NCI-H2081 treated with DMSO at 0.1 percent for 48 hours (cell line): ENCODE results near the gene ANKRD31.
"Not testable (repeated sequence)": the region's sequence is repeated elsewhere in the genome, so short reads cannot be mapped to it uniquely, and the experiment has no call there.

Experiments
- DNase-seq: peaks from one replicate; lab custom pipeline; 2025; lab: John Stamatoyannopoulos, UW

The ANKRD31 gene

DNA sequence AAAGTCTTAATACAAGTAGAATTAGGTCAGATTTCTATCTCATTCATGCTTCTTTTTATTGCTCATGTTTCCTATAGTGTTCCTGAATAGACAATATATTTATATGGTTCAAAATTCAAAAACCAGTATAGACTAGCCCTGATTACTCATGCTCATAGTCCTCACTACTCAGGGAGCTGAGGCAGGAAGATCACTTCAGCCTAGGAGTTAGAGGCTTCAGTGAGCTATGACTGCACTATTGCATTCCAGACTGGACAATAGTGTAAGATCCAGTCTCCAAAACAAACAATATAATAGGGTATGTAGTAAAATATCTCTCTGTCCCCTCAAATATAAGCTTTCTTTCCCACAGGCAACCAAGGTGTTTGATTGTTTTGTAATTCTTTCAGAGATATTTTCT lies 2.4 kb downstream of the ANKRD31 start:
- no peak for DNase-seq

DNA sequence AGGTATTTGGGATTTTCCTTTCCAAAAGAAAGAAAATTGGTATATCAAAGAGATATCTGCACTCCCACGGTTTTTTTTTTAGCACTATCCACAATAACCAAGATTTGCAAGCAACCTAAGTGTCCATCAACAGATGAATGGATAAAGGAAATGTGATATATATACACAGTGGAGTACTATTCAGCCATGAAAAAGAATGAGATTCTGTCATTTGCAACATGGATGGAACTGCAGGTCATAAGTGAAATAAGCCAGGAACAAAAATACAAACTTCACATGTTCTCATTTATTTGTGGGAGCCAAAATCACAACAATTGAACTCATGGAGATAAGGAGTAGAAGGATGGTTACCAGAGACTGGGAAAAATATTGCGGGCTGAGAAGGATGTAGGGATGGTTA lies 9.8 kb downstream of the ANKRD31 start:
- no peak for DNase-seq

DNA sequence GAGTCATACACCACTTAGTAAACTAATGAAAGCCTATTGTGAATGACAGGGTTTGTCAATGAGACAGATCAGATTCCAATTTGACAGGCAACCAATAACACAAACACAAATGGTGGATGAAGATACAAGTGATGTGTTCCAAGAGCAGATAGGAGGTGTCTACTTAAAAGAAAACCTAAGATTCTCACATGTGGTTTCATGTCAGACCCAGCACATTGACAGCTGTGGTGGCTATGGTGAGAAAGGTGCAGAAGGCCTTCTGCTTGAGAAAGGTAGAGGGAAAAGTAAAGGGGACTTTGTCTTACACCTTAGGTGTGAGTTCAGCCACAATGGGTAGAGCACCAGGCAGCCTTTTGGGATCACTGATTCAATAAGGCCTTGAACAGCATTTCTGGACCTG lies 11.2 kb downstream of the ANKRD31 start:
- no peak for DNase-seq

DNA sequence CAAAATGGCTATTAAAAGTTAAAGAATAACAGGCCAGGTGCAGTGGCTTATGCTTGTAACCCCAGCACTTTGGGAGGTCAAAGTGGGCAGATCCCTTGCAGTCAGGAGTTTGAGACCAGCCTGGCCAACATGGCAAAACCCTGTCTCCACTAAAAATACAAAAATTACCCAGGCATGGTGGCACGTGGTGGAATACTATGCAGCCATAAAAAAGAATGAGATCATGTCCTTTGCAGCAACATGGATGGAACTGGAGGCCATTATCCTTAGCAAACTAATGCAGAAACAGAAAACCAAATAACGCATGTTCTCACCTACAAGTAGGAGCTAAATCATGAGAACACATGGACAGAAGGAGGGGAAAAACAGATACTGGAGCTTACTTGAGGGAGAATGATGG lies 15.9 kb downstream of the ANKRD31 start:
- not testable (repeated sequence) for DNase-seq

DNA sequence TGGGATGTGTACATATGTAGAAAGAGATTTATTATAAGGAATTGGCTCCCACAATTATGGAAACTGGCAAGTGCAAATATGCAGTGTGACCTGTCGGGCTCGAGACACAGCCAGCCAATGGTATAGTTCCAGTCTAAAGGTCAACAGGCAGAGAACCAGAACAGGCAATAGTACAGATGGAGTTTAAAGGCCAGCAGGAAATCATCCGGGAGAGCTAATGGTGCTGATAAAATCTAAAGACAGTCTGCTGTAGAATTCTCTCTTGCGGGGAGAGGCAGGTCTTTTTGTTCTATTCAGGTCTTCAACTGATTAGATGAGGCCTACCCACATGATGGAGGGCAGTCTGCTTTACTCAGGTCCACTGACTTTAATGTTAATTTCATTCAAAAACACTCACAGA lies 21.8 kb downstream of the ANKRD31 start:
- no peak for DNase-seq

DNA sequence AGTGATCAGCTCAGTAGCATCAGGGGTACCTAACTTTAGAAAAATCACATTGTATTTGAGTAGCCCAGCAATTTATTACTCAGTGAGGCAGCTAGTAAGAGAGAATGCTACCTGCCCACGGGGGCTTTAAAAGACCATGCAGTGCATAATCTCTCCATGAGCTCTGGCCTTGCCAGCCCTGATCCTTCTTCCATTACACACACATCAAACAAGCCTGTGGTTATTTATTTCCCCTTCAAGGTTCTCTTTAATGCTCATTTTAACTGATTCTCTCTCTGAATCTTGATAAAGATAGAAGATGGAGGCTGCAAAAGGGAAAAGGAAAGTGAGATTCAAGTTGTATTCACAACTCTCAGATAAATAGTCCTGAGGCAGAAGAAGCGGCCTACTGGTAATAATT lies 22.3 kb downstream of the ANKRD31 start:
- no peak for DNase-seq

DNA sequence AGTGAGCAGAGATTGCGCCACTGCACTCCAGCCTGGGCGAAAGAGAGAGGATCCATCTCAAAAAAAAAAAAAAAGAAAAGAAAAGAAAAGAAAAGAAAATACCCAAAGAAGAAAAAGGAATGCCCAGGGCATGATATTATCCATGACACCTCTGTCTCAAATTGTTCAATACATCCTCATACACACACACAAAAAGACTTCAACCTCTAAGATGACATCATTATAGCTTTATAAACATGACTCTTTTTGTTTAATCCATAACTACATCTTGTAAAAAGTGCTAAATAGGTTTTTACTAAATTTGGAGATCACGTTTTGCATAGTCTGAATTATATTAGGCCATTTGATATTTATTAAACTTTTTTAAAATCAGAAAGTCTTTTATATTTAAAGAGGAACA lies 33.1 kb downstream of the ANKRD31 start:
- DNase-seq: no peak

DNA sequence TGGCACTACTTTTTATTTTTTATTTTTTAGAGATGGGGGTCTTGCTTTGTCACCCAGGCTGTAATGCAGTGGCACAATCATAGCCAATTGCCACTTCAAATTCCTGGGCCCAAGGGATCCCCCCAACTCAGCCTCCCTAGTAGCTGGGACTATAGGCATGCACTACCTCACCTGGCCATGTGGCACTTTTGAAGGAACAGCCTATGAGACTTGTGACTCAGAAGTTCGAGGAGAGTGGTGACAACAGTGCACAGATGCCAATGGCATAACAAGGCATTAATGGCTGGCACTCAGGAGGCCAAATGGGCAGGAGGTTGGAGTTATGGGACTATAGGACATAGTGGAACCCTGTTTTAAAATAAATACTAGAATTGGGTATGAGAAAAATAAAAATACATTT lies 33.7 kb downstream of the ANKRD31 start:
- no peak for DNase-seq

DNA sequence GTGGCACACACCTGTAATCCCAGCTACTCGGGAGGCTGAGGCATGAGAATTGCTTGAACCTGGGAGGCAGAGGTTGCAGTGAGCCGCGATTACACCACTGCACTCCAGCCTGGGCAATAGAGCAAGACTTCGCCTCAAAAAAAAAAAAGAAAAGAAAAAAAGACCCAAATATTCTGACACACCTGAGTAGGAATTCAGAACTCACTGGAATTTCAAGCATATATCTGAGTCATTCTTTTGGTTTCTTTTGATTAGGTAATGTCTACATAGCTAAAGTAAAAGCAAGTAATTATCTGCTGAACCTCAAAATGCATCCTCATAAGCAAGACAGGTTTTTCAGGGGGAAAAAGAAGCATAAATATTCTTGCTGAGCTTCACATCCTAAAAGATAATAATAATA lies 35.9 kb downstream of the ANKRD31 start:
- no peak for DNase-seq

DNA sequence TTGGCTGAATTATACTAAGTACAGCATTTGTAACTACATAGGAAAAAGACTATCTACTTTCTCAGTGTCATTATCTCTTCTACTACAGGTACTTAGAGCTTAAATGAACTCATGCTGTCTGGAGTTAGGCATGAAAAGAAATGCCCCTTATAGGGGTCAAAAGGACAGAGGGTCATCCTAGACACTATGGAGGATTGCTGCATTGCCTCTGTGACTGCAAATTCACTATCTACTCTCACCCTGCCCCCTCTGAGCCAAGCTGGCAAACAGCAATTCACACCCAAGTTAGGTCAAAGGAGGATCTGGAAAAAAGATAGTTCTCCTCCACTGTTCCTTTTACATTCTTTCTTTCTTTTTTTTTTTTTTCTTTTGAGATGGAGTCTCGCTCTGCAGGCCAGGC lies 36.7 kb downstream of the ANKRD31 start:
- no peak for DNase-seq

DNA sequence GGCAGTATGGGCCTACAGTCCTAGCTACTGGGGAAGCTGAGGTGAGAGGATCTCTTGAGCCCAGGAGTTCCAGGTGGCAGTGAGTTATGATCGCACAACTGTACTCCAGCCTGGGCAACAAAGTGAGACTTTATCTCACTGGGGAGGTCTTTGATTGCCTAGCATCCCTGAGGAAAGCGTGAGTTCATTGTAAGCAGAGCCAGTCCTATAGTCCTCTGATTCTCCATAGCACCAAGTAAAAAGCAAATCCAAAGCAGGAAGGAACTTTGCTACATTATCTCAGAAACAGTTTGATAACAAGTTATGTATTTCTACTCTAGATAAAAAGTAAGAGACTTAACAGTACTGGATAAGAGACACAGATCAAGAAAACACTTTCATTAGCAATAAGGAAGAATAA lies 37.6 kb downstream of the ANKRD31 start:
- DNase-seq: no peak

DNA sequence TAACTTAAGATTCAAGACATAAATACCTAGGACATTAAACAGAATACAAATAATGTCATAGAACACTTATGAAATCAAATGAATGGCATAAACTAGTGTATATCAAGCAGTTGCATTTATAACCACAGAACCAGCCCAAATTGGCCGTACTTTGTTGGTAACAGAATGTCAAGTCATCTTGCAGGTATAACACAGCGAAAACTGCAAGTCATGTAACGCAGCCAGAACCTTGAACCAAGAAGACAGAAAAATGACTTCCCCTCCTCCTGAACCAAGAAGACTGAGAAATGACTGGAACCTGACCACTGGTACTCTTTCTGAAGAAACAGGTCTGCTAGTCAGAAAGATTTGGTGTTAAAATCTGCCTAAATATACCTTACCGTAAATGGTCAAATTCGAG lies 38.9 kb downstream of the ANKRD31 start:
- no peak for DNase-seq

DNA sequence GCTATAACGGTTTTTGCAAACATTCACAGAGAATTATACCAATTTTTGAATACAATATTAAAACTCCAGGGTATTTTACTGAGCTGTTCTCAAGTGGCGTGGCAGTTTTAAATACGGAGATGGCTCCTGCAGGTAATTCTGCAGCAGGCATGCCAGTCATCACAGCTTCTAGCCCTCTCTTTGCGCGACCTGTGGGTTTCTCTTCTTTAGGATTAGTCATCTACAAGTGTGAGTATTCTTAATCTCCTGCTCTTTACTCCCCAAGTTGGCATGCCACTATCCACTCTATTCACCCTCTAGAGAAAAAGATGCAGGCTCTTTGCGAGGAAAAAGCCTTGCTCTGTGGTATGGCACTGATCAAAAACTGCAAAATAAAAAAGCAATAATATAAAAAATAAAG lies 43.9 kb downstream of the ANKRD31 start:
- DNase-seq: no peak

DNA sequence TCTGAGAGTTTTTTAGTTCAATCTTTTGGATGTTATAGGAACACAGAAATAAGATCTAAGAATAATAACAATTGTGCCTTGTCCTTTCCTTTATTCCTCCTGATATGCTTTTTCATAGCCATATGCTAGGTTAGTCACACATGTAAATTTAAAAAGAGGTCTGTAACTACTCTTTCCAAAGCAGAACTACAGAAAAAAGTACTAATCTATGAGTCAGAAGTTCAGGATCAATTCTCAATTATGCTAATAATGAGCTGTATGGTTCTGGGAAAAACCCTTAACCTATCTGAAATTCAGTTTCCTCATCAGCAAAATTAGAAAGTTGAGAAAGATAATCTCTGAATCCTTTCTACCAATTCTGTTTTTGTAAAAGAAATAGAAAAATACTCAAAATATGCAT lies 44.4 kb downstream of the ANKRD31 start:
- no peak for DNase-seq

DNA sequence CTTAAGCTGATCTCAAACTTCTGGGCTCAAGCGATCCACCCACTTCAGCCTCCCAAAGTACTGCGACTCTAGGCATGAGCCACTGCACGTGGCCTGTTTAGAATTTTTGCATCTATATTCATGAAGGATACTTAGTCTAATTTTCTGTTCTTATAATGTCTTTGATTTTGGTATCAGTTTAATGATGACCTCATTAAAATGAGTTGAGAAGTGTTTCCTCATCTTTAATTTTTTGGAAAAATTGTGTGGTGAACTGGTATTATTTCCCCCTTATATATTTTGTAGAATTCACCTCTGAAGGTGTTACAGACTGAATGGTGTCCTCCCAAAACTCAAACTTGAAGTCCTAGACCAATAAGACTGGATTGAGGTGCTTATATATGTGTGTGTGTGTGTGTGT lies 46.5 kb downstream of the ANKRD31 start:
- DNase-seq: no peak

DNA sequence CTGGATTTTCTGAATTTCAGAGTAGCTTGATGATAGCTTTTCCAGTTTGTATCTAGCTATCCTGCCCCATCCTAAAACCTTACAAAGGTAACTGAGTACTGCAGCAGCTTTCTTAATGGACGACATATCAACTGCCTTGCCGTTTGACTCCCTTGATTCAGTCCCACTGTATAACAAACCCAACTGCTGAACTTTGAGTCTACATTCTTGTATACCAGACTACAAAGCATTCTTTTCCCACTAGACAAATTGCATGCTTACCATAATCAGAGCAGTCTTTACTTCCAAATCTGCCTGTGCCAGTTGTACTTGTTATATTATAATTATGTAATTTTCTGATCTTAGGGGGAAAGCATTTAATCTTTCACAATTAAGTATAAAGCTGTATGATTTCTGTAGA lies 47.3 kb downstream of the ANKRD31 start:
- no peak for DNase-seq

DNA sequence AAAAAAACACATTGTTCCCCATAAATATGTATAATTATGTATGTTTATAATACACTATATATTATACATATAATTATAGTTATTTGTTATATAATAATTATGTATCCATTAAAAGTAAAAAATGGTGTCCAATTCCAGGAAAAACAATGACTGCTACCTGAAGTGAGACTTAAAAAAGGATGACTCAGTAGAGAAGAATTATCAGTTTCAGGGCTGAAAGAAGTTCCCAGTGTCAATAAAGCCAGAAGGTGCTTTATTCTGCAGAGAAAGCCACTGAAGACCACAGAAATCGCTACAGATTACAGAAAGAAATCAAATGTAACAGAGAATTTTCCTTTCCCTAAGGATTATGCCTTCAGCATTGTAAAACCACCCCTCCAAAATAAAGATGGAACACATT lies 50.9 kb downstream of the ANKRD31 start:
- DNase-seq: no peak

DNA sequence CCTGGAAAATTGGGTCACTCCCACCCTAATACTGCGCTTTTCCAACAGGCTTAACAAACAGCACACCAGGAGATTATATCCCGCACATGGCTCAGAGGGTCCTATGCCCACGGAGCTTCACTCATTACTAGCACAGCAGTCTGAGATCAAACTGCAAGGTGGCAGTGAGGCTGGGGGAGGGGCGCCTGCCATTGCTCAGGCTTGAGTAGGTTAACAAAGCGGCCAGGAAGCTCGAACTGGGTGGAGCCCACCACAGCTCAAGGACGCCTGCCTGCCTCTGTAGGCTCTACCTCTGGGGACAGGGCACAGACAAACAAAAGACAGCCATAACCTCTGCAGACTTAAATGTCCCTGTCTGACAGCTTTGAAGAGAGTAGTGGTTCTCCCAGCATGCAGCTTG lies 60.7 kb downstream of the ANKRD31 start:
- not testable (repeated sequence) for DNase-seq

DNA sequence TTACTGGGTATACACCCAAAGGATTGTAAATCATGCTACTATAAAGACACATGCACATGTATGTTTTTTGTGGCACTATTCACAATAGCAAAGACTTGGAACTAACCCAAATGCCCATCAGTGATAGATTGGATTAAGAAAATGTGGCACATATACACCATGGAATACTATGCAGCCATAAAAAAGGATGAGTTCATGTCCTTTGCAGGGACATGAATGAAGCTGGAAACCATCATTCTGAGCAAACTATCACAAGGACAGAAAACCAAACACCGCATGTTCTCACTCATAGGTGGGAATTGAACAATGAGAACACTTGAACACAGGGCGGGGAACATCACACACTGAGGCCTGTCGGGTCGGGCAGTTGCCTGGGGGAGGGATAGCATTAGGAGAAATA lies 61.8 kb downstream of the ANKRD31 start:
- not testable (repeated sequence) for DNase-seq

DNA sequence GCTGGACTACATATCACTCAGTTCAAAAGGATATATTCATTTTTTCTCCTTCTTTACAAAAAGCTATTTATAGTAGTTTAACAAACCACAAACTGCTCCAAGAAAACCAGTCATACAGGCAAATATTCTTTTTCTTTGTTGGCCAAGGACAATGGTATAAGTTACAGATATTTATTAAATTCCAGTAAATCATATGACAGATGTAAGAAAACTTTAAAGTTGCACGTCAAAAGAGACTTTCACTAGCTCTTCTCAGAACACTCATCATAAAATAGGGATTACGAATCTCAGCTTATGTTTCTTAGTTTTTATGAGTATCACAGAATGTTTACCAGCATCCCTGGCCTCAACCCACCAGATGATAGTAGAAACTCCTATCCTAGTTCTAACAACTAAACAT lies 67.2 kb downstream of the ANKRD31 start:
- DNase-seq: no peak

DNA sequence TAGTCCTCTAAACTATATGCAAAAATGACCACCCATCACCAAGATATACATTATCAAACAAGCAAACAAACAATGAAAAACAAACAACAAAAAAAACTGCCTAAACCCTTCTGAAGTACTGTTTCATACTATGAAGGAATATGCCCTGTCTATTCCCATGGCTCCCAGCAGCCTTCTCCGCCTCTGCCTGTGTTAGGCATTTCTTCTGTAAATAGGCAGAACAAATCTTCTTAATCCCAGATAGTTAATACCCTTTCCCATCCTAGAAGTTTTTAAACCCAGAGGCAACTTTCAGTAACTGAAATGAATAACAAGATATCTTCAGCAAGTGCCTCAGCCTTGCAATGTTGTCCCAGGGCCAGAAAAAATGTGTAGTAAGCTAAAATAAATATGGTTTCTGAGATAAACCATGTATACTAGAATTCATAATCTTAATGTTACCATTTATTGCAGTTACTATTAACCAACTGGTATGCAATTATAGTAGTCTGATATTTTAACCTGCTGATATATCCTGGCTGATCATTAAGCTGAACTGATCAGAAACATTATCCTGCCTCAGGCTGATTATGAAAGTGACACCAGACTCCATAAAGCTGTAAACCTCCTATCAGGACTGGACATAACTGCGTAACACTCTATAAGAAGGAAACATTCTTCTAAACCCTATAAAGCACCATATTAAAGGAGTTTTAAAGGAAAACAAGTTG lies 68.5 kb downstream of the ANKRD31 start:
- DNase-seq: no peak

DNA sequence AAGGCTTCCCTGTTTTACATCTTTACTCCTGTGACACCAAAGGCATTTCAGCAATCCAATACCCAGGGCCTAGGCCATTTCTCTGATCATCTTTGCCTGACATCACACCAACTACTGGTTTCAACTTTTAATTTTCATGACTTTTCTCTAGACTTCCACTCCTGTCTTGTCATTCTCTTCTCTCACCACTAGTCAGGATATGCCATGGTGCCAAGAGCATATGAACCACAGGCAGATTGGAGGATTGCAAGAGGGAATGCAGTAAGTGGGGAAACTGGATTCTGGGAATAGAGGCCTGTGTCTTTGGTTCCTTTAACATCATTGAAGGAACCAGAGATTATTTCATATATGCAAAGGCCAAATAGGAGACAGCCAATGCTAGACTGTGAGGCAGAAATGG lies 69.3 kb downstream of the ANKRD31 start:
- no peak for DNase-seq

DNA sequence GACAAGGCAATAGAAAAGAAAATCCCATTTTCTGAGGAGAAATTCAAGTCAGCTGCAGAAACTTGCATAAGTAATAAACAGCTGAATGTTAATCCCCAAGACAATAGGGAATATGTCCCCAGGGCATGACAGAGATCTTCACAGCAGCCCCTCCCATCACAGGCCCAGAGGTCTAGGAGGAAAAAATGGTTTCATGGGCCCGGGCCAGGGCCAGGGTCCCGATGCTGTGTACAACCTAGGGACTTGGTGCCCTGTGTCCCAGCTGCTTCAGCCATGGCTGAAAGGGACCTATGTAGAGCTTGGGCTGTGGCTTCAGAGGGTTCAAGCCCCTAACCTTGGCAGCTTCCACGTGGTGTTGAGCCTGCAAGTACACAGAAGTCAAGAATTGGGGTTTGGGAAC lies 75.2 kb downstream of the ANKRD31 start:
- not testable (repeated sequence) for DNase-seq

DNA sequence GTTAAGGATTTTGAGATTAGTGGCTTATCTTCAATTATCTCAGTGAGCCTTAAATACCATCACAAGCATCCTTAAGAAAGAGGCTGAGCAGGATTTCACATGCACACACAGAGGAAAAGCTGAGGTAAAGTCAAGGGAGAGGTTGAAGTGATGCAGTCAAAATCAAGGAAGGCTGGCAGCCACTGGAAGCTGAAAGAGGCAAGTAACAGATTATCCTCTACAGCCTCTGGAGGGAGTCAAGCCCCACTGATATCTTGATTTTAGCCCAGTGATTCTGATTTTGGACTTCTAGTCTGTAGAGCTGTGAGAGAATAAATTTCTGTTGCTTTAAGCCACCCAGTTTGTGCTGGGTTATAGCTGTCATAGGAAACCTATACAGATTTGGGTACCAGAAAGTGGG lies 80.1 kb downstream of the ANKRD31 start:
- no peak for DNase-seq

DNA sequence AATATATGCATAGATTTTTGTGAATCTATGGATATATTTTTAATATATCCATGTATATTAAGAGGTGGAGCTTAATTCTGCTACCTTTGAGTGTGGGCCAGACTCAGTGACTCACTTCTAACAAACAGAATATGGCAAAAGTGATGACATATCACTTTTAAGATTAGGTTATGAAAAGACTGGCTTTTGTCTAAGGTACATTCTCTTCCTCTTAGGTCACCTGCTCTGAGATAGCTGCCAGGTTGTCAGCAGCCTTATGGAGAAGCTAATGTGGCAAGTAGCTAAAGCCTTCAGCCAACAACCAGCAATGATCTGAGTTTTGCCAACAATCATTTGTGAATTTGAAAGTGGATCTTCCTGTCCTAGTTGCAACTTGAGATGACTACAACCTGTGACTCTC lies 83.8 kb downstream of the ANKRD31 start:
- DNase-seq: no peak
